Neural progenitor cell (in vitro differentiated cells): ENCODE results near the gene TNK2. TPM values are rescaled to one million over a fixed set of nuclear protein-coding genes. Genes with fewer than 3 reads are reported as not detected.

Experiments used
- DNase-seq: peaks from one replicate; pipeline ENCODE4 v3.0.0-alpha.2; 2016; ENCODE audit warnings: low spot score
- H2AFZ ChIP-seq: fragments of 200-600 bp; sonication (generic); replicated peaks from 2 replicates; pipeline ENCODE4 v1.6.1; 2016; ENCODE audit warnings: antibody characterized with exemption
- H3F3A ChIP-seq: fragments of 200-600 bp; sonication (generic); 2 replicates; pipeline ENCODE4 v1.6.1; 2016; ENCODE audit warnings: antibody characterized with exemption, low read depth
- H3K27ac ChIP-seq: fragments of 200-600 bp; sonication (generic); 2 replicates; pipeline ENCODE4 v1.5.1; 2016; ENCODE audit warnings: mild to moderate bottlenecking
- H3K27me3 ChIP-seq: fragments of 200-600 bp; sonication (generic); 2 replicates; pipeline ENCODE4 v1.6.1; 2016; ENCODE audit warnings: mild to moderate bottlenecking, moderate library complexity
- H3K36me3 ChIP-seq: fragments of 200-600 bp; sonication (generic); 2 replicates; pipeline ENCODE4 v1.5.1; 2016
- H3K4me1 ChIP-seq: fragments of 200-600 bp; sonication (generic); 2 replicates; pipeline ENCODE4 v1.6.1; 2016; ENCODE audit warnings: mixed run types
- H3K4me2 ChIP-seq: fragments of 200-600 bp; sonication (generic); 2 replicates; pipeline ENCODE4 v1.6.1; 2016
- H3K4me3 ChIP-seq: fragments of 200-600 bp; sonication (generic); 2 replicates; pipeline ENCODE4 v1.5.1; 2016
- H3K79me2 ChIP-seq: fragments of 200-600 bp; sonication (generic); 2 replicates; pipeline ENCODE4 v1.6.1; 2016; ENCODE audit warnings: low read depth
- H3K9ac ChIP-seq: fragments of 200-600 bp; sonication (generic); 2 replicates; pipeline ENCODE4 v1.6.1; 2016
- H3K9me3 ChIP-seq: fragments of 200-600 bp; sonication (generic); 2 replicates; pipeline ENCODE4 v1.5.1; 2016; ENCODE audit warnings: low read depth
- H4K20me1 ChIP-seq: fragments of 200-600 bp; sonication (generic); 2 replicates; pipeline ENCODE4 v1.6.1; 2016; ENCODE audit warnings: low read depth
- H3K27ac Mint-ChIP-seq: 3 replicates; pipeline ENCODE4 v1.8.0; 2021; ENCODE audit warnings: mixed read lengths
- H3K27me3 Mint-ChIP-seq: 2 replicates; pipeline ENCODE4 v1.8.0; 2022; ENCODE audit warnings: low read depth, mild to moderate bottlenecking, inconsistent platforms, moderate library complexity, mixed read lengths; ENCODE audit not compliant: insufficient read depth
- H3K36me3 Mint-ChIP-seq: 3 replicates; pipeline ENCODE4 v1.8.0; 2021; ENCODE audit warnings: mixed read lengths
- H3K4me1 Mint-ChIP-seq: 3 replicates; pipeline ENCODE4 v1.8.0; 2021; ENCODE audit warnings: mixed read lengths
- H3K4me3 Mint-ChIP-seq: 3 replicates; pipeline ENCODE4 v1.8.0; 2021; ENCODE audit warnings: mild to moderate bottlenecking, moderate library complexity, mixed read lengths
- H3K9me3 Mint-ChIP-seq: 3 replicates; pipeline ENCODE4 v1.8.0; 2020; ENCODE audit warnings: mixed read lengths
- CTCF ChIP-seq: fragments of 200-600 bp; sonication (generic); IDR thresholded peaks from 2 replicates; pipeline ENCODE4 v1.5.1; 2017; ENCODE audit warnings: antibody characterized with exemption, mild to moderate bottlenecking
- EZH2 ChIP-seq: fragments of 200-600 bp; sonication (generic); IDR thresholded peaks from 2 replicates; pipeline ENCODE4 v1.6.1; 2017; ENCODE audit warnings: antibody characterized with exemption, mild to moderate bottlenecking, moderate library complexity
- EZH2phosphoT487 ChIP-seq: fragments of 200-600 bp; sonication (generic); IDR thresholded peaks from 2 replicates; pipeline ENCODE4 v1.6.1; 2017; ENCODE audit warnings: antibody characterized with exemption
- total RNA-seq: library from RNA; depleted of rRNA; stranded (reverse); fragments of >200 nt; gene quantifications from 2 replicates; pipeline ENCODE4 v1.2.3, GENCODE V29; 2015; ENCODE audit warnings: low replicate concordance

Gene TNK2
- total RNA-seq, 1 donor from 2014 or later = 5.4 TPM

GRCh38 chr3:195876297-195877064 lies 31.9 kb downstream of the TNK2 start:
- H3K4me1 Mint-ChIP-seq = no peaks in the 10 kb centered on the region
- H3K4me2 ChIP-seq = no peak overlapping the region
- peak overlapping the region; percentile 85 for H3K27ac Mint-ChIP-seq
- H3K27me3 ChIP-seq = no peaks in the 10 kb centered on the region
- no peaks in the 10 kb centered on the region for H3K9me3 Mint-ChIP-seq
- H3K36me3 Mint-ChIP-seq = peaks cover 10% of the 10 kb centered on the region
- no peak overlapping the region for H3K4me3 Mint-ChIP-seq
- H3K36me3 ChIP-seq = no peaks in the 10 kb centered on the region
- H3K9me3 ChIP-seq = no peaks in the 10 kb centered on the region
- H3F3A ChIP-seq = no peaks in the 10 kb centered on the region
- H3K9ac ChIP-seq = no peak overlapping the region
- H3K4me3 ChIP-seq = no peak overlapping the region
- no peaks in the 10 kb centered on the region for H4K20me1 ChIP-seq
- H2AFZ ChIP-seq = no peak overlapping the region
- H3K4me1 ChIP-seq = no peaks in the 10 kb centered on the region
- no peak overlapping the region for H3K27ac ChIP-seq
- DNase-seq = no peak
- peaks cover 4% of the 10 kb centered on the region for H3K27me3 Mint-ChIP-seq
- no peaks in the 10 kb centered on the region for H3K79me2 ChIP-seq
- no peak for TF ChIP-seq CTCF
- no peak for TF ChIP-seq EZH2phosphoT487
- TF ChIP-seq EZH2 = no peak

- no peak for TF ChIP-seq CTCF
- TF ChIP-seq EZH2phosphoT487 = no peak
- TF ChIP-seq EZH2 = no peak
- Mint-ChIP-seq H3K4me1 (no peaks in the 10 kb centered on the region), H3K9me3 (no peaks in the 10 kb centered on the region), H3K27ac (peak overlapping the region; percentile 85), H3K4me3 (no peak overlapping the region), H3K27me3 (peaks cover 4% of the 10 kb centered on the region), H3K36me3 (peaks cover 10% of the 10 kb centered on the region)
- Histone ChIP-seq H4K20me1 (no peaks in the 10 kb centered on the region), H3K4me3 (no peak overlapping the region), H3K27ac (no peak overlapping the region), H3K4me1 (no peaks in the 10 kb centered on the region), H3K9ac (no peak overlapping the region), H3K4me2 (no peak overlapping the region), H3K27me3 (no peaks in the 10 kb centered on the region), H2AFZ (no peak overlapping the region), H3F3A (no peaks in the 10 kb centered on the region), H3K9me3 (no peaks in the 10 kb centered on the region), H3K36me3 (no peaks in the 10 kb centered on the region), H3K79me2 (no peaks in the 10 kb centered on the region)
- DNase-seq = no peak
Observed at GRCh38 chr3:195875482-195876236, 32.7 kb downstream of the TNK2 start.

- Mint-ChIP-seq H3K36me3 (peaks cover 9% of the 10 kb centered on the region), H3K4me1 (peaks cover 3% of the 10 kb centered on the region), H3K9me3 (no peaks in the 10 kb centered on the region), H3K4me3 (no peak overlapping the region), H3K27ac (no peak overlapping the region), H3K27me3 (peaks cover 4% of the 10 kb centered on the region)
- H3K4me2 ChIP-seq = no peak overlapping the region
- no peaks in the 10 kb centered on the region for H3F3A ChIP-seq
- DNase-seq = no peak
- H3K27ac ChIP-seq = no peak overlapping the region
- H3K4me3 ChIP-seq = no peak overlapping the region
- no peak overlapping the region for H2AFZ ChIP-seq
- H3K9ac ChIP-seq = no peak overlapping the region
- no peak for TF ChIP-seq EZH2
- no peak for TF ChIP-seq CTCF
- TF ChIP-seq EZH2phosphoT487 = no peak
- H4K20me1 ChIP-seq = no peaks in the 10 kb centered on the region
- H3K9me3 ChIP-seq = no peaks in the 10 kb centered on the region
- no peaks in the 10 kb centered on the region for H3K36me3 ChIP-seq
- no peaks in the 10 kb centered on the region for H3K4me1 ChIP-seq
- no peaks in the 10 kb centered on the region for H3K79me2 ChIP-seq
- H3K27me3 ChIP-seq = no peaks in the 10 kb centered on the region
Observed at GRCh38 chr3:195873971-195874370, 34.4 kb downstream of the TNK2 start.
